Naive B cell (primary cell): Measurements from ENCODE around the gene RGS8. TPM values are rescaled to one million over a fixed set of nuclear protein-coding genes. Genes with fewer than 3 reads are reported as not detected.

Experiments used
- ATAC-seq, 2 donors: fragments of 150-1000 bp; cut with Tn5 transposase; 2 replicates each; pipeline ENCODE4 v1.10.0; 2021; ENCODE audit warnings: low read depth in 2 of 2, mild to moderate bottlenecking in 2 of 2, moderate library complexity in 2 of 2
- DNase-seq: peaks from one replicate; pipeline ENCODE4 v3.0.0; 2022
- H3K27ac Mint-ChIP-seq, 6 donors: one replicate each; pipeline ENCODE4 v1.8.0; 2020 to 2022; ENCODE audit warnings: mild to moderate bottlenecking in 6 of 6, mixed read lengths in 6 of 6, moderate library complexity in 5 of 6, inconsistent platforms in 2 of 6
- H3K27me3 Mint-ChIP-seq, 3 donors: one replicate each; pipeline ENCODE4 v1.8.0; 2021 to 2022; ENCODE audit warnings: mixed read lengths in 3 of 3, mild to moderate bottlenecking in 1 of 3
- H3K36me3 Mint-ChIP-seq, 2 donors: one replicate each; pipeline ENCODE4 v1.8.0; 2020 to 2022; ENCODE audit warnings: mixed read lengths in 2 of 2, inconsistent platforms in 1 of 2, mild to moderate bottlenecking in 1 of 2
- H3K4me1 Mint-ChIP-seq, 3 donors: one replicate each; pipeline ENCODE4 v1.8.0; 2020 to 2022; ENCODE audit warnings: mixed read lengths in 3 of 3, inconsistent platforms in 1 of 3, mild to moderate bottlenecking in 1 of 3, moderate library complexity in 1 of 3
- H3K4me3 Mint-ChIP-seq, 8 donors: one replicate each; pipeline ENCODE4 v1.8.0; 2020 to 2022; ENCODE audit warnings: mild to moderate bottlenecking in 8 of 8, mixed read lengths in 8 of 8, moderate library complexity in 8 of 8, inconsistent platforms in 2 of 8
- H3K9me3 Mint-ChIP-seq, 7 donors: one replicate each; pipeline ENCODE4 v1.8.0; 2020 to 2022; ENCODE audit warnings: mixed read lengths in 7 of 7, mild to moderate bottlenecking in 5 of 7, inconsistent platforms in 2 of 7, moderate library complexity in 1 of 7
- polyA plus RNA-seq, 6 donors: library from polyadenylated mRNA; unstranded; fragments of 300-500 nt; fragmentation: Illumina TruSeq; gene quantifications; one replicate each; pipeline ENCODE4 v1.2.3, GENCODE V29; 2021; ENCODE audit warnings: low read depth in 6 of 6

Gene RGS8
- polyA plus RNA-seq, 6 donors from 2014 or later, result not detected

DNA sequence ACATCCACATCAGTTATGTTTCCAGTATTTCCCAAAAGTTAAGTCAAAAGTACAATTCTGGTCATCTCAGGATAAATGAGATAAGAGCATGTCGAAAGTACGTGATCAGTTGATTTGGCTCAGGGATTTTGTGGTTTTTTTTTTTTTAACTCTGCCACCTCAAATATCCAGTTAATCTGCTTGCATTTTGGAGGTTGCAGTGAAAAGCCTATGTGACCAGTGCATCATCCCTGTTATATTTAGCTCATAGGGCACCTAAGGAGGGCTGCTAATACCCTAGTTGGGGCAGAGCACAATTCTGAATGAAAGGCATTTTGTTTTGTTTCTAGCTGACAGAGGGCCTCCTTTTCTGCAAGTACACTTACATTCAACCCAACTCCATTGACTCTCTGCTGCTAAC, 48.5 kb downstream of the RGS8 start:
- Mint-ChIP-seq H3K4me1 (peaks cover 27 to 30% (median 27%) of the 10 kb centered on the region in 3 donors), H3K4me3 (no peak overlapping the region), H3K36me3 (no peaks in the 10 kb centered on the region), H3K27me3 (peaks cover 0 to 10% (median 0%) of the 10 kb centered on the region in 3 donors), H3K27ac (no peak overlapping the region), H3K9me3 (no peaks in the 10 kb centered on the region)
- no peak for ATAC-seq
- no peak for DNase-seq

Other genes starting within 250 kb of the RGS8 start
- under 1 TPM in 1 of 6 donors, not detected in 5; 0.13 TPM for gene RGSL1, start 234.4 kb downstream of the RGS8 start, polyA plus RNA-seq
- gene RNASEL, start 95.3 kb downstream of the RGS8 start, polyA plus RNA-seq, result 10 to 100 TPM in 1 of 6 donors, 1 to 10 TPM in 5; 5.0 to 10.1 (median 7.1) TPM
- 1 to 10 TPM in 4 of 6 donors, under 1 TPM in 2; 0.52 to 8.9 (median 1.8) TPM for gene RGS16, start 80.2 kb downstream of the RGS8 start, polyA plus RNA-seq
- gene NPL, start 105.2 kb upstream of the RGS8 start, polyA plus RNA-seq, result 1 to 10 TPM; 1.5 to 5.7 (median 3.6) TPM
- gene DHX9, start 154.8 kb upstream of the RGS8 start, polyA plus RNA-seq, result 100 to 1,000 TPM in 3 of 6 donors, 10 to 100 TPM in 3; 84.6 to 109 (median 98.8) TPM